Stimulated activated CD8-positive, alpha-beta memory T cell treated with anti-CD3 and anti-CD28 coated beads, Interleukin-15, amount 100 ng/mL, for 24 hours (primary cell): Measurements from ENCODE around the gene SCNN1B.
"Not testable (repeated sequence)": the region's sequence is repeated elsewhere in the genome, so short reads cannot be mapped to it uniquely, and the experiment has no call there.

Source experiments
- DNase-seq: peaks from one replicate; pipeline ENCODE4 v3.0.0-alpha.2; 2020; ENCODE audit warnings: low read depth

The SCNN1B gene

GRCh38 chr16:23302045-23302956 is at the start of gene SCNN1B:
SCNN1B (plus strand) TSS chr16:23302302; CDS start chr16:23348600, 46,298 bp downstream.
- DNase-seq: no peak

GRCh38 chr16:23252310-23252709 is 49.8 kb upstream of the SCNN1B start:
- DNase-seq: no peak

GRCh38 chr16:23253650-23254049 is 48.5 kb upstream of the SCNN1B start:
- not testable (repeated sequence) for DNase-seq

- no peak for DNase-seq
These were observed 47.8 kb upstream of the SCNN1B start for GRCh38 chr16:23254338-23254737.

- no peak for DNase-seq
These were observed 47.1 kb upstream of the SCNN1B start for GRCh38 chr16:23255000-23255399.

- DNase-seq: no peak
These were observed 45.7 kb upstream of the SCNN1B start for GRCh38 chr16:23256440-23256839.

GRCh38 chr16:23257682-23258081 is 44.4 kb upstream of the SCNN1B start:
- DNase-seq: no peak

GRCh38 chr16:23258919-23259237 is 43.2 kb upstream of the SCNN1B start:
- DNase-seq: no peak

- no peak for DNase-seq
These were observed 34.5 kb upstream of the SCNN1B start for GRCh38 chr16:23267647-23268046.

GRCh38 chr16:23268561-23268960 is 33.5 kb upstream of the SCNN1B start:
- DNase-seq: no peak

- DNase-seq: no peak
These were observed 32.7 kb upstream of the SCNN1B start for GRCh38 chr16:23269248-23269953.

- no peak for DNase-seq
These were observed 31.4 kb upstream of the SCNN1B start for GRCh38 chr16:23270654-23271053.

GRCh38 chr16:23274968-23275367 is 27.1 kb upstream of the SCNN1B start:
- no peak for DNase-seq

GRCh38 chr16:23276821-23277220 is 25.3 kb upstream of the SCNN1B start:
- DNase-seq: no peak

- DNase-seq: no peak
These were observed 24.1 kb upstream of the SCNN1B start for GRCh38 chr16:23278031-23278430.

- DNase-seq: no peak
These were observed 22.4 kb upstream of the SCNN1B start for GRCh38 chr16:23279721-23280153.

- DNase-seq: no peak
These were observed 21.6 kb upstream of the SCNN1B start for GRCh38 chr16:23280483-23280967.

GRCh38 chr16:23282568-23282967 is 19.5 kb upstream of the SCNN1B start:
- no peak for DNase-seq

- DNase-seq: no peak
These were observed 18.5 kb upstream of the SCNN1B start for GRCh38 chr16:23283571-23283970.

GRCh38 chr16:23284584-23284983 is 17.5 kb upstream of the SCNN1B start:
- no peak for DNase-seq

GRCh38 chr16:23286131-23286532 is 16.0 kb upstream of the SCNN1B start:
- no peak for DNase-seq

GRCh38 chr16:23288209-23288608 is 13.9 kb upstream of the SCNN1B start:
- DNase-seq: no peak
